HG03342 (cell line): ENCODE results near the gene SH2B2.
A peak's percentile ranks its signal among the peaks of the same experiment; 100 is the strongest.
"Not testable (repeated sequence)": the region's sequence is repeated elsewhere in the genome, so short reads cannot be mapped to it uniquely, and the experiment has no call there.

ENCODE experiments used
- ATAC-seq: cut with Tn5 transposase; IDR thresholded peaks from one replicate; pipeline ENCODE4 v1.9.1; 2021; ENCODE audit warnings: mild to moderate bottlenecking, moderate library complexity; ENCODE audit not compliant: unreplicated experiment

SH2B2 gene

GRCh38 chr7:102327183-102327582 lies 40.5 kb downstream of the SH2B2 start:
- not testable (repeated sequence) for ATAC-seq

- not testable (repeated sequence) for ATAC-seq
Observed at GRCh38 chr7:102328863-102329262, 42.2 kb downstream of the SH2B2 start.

- not testable (repeated sequence) for ATAC-seq
Observed at GRCh38 chr7:102329366-102329765, 42.7 kb downstream of the SH2B2 start.

DNA sequence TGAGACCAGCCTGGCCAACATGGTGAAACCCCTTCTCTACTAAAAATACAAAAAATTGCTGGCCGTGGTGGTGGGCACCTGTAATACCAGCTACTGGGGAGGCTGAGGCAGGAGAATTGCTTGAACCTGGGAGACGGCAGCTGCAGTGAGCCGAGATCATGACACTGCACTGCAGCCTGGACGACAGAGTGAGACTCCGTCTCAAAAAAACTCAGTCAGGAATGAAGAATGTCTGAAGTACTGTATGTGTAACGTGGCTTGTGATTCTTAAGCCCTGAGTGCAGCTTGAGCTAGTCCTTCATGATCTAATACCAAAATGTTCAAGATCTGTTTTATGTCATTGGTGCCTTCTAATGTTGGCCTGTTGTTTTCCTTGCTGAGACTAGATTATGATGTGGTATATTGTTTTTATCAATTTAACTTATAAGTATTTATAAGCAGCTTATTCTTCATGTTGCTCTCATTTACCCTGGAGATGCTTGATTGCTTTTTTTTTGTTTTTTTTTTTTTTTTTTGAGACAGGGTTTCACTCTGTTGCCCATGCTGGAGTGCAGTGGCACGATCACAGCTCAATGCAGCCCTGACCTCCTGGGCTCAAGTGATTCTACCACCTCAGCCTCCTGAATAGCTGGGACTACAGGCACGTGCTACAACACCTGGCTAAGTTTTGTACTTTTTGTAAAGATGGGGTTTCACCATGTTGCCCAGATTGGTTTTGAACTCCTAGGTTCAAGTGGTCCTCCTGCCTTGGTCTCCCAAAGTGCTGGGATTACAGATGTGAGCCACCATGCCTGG lies 44.2 kb downstream of the SH2B2 start:
- not testable (repeated sequence) for ATAC-seq

- not testable (repeated sequence) for ATAC-seq
Observed at GRCh38 chr7:102335574-102335973, 48.9 kb downstream of the SH2B2 start.

DNA sequence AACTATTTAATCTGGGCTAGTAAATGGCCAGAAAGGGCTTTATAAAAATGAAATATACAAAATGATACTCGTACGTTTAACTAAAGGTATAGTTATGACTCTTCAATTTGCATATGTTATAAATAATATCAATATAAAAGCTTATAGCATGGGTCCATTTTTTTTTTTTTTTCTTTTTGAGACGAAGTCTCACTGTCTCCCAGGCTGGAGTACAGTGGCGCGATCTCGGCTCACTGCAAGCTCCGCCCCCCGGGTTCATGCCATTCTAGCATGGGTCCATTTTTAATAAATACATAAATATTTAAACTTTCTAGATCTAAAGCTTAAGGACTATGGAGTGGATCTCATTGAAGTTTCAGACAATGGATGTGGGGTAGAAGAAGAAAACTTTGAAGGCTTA lies 50.3 kb downstream of the SH2B2 start:
- not testable (repeated sequence) for ATAC-seq

DNA sequence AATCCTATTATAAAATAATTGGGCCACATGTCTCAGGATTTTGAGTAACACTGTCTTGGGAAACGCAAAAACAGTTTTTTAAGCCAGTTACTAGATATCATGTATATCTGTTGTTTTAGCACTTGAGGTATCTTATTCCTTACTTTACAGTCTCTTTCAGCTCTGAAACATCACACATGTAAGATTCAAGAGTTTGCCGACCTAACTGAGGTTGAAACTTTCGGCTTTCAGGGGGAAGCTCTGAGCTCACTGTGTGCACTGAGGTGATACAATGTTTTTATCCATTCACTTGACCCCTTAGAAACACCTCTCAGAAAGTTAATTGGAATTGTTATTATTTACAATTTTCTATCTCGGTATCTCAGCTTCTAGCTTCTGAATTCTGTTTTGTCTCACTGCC lies 50.8 kb downstream of the SH2B2 start:
- ATAC-seq, result not testable (repeated sequence)

DNA sequence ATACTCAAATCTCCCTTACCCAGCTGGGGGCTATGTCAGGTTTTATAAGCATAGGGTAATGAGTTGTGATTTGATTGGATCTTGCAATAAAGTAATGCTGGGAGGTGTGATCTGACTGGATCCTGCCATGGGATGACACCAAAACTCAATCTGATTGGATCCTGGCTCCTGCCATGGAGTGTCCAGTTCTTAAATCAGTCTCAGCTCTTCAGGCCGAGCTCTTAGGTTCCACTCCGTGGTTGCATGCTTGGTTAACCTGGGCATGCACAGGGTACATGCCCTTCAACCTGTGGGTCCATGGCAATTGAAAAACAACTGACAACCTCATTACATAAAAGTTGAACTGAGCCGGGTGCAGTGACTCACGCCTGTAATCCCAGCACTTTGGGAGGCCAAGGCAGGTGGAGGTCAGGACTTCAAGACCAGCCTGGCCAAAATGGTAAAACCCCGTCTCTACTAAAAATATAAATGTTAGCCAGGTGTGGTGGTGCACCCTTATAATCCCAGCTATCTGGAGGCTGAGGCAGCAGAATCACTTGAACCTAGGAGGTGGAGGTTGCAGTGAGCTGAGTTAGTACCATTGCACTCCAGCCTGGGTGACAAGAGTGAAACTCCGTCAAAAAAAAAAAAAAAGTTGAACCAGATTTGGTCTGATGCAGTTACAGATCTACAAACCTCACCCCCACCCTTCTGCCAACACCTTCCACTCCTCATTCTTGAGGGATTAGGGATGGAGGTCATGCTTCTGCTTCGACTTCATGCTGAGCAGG lies 54.1 kb downstream of the SH2B2 start:
- not testable (repeated sequence) for ATAC-seq

DNA sequence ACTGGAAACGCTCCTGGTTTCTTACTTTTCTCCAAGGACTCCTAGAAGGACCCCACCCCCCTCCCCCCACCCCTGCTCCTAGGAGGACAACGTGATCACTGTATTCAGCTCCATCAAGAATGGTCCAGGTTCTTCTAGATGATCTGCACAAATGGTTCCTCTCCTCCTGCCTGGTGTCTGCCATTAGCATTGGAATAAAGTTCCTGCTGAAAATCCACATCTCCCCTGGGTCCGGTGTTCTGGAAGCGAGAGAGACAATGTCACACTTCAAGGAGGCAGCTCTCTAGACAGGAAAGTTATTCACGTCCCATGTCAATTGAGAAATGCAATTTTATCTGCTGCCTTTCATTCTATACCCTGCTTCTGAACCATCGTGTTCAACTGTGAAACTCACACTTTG lies 60.3 kb downstream of the SH2B2 start:
- not testable (repeated sequence) for ATAC-seq

GRCh38 chr7:102356344-102356743 lies 69.7 kb downstream of the SH2B2 start, which contains the start of gene SPDYE6:
TSS of gene SPDYE6 (minus strand) at chr7:102356444. CDS start at chr7:102356023, 421 bp downstream.
- ATAC-seq, result not testable (repeated sequence)

- peak; percentile 98 for ATAC-seq
Observed at GRCh38 chr7:102363549-102364393, 77.1 kb downstream of the SH2B2 start.

- ATAC-seq, result not testable (repeated sequence)
Observed at GRCh38 chr7:102364394-102364886, 77.8 kb downstream of the SH2B2 start.

- ATAC-seq, result not testable (repeated sequence)
Observed at GRCh38 chr7:102365390-102365789, 78.7 kb downstream of the SH2B2 start.

DNA sequence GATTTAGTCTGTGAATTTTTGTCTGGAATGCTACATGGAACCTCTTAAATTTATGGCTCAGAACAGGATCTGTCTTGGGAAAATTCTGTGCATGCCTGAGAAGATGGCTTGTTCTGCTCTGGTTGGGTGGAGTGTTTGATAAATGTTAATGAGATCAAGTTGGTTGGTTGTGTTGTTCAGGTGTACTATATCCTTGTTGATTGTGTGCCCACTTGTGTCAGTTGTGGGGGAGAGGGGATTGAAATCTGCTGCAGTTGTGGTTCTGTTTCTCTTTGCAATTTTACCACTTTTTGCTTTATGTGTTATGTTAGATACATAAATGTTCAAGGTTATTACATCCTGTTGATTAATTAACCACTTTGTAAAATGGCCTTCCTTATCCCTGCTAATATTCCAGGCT lies 83.4 kb downstream of the SH2B2 start:
- not testable (repeated sequence) for ATAC-seq
